ENCODE results near the gene THSD7A.

THSD7A gene, protein sequence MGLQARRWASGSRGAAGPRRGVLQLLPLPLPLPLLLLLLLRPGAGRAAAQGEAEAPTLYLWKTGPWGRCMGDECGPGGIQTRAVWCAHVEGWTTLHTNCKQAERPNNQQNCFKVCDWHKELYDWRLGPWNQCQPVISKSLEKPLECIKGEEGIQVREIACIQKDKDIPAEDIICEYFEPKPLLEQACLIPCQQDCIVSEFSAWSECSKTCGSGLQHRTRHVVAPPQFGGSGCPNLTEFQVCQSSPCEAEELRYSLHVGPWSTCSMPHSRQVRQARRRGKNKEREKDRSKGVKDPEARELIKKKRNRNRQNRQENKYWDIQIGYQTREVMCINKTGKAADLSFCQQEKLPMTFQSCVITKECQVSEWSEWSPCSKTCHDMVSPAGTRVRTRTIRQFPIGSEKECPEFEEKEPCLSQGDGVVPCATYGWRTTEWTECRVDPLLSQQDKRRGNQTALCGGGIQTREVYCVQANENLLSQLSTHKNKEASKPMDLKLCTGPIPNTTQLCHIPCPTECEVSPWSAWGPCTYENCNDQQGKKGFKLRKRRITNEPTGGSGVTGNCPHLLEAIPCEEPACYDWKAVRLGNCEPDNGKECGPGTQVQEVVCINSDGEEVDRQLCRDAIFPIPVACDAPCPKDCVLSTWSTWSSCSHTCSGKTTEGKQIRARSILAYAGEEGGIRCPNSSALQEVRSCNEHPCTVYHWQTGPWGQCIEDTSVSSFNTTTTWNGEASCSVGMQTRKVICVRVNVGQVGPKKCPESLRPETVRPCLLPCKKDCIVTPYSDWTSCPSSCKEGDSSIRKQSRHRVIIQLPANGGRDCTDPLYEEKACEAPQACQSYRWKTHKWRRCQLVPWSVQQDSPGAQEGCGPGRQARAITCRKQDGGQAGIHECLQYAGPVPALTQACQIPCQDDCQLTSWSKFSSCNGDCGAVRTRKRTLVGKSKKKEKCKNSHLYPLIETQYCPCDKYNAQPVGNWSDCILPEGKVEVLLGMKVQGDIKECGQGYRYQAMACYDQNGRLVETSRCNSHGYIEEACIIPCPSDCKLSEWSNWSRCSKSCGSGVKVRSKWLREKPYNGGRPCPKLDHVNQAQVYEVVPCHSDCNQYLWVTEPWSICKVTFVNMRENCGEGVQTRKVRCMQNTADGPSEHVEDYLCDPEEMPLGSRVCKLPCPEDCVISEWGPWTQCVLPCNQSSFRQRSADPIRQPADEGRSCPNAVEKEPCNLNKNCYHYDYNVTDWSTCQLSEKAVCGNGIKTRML (N-terminal part only)

DNA sequence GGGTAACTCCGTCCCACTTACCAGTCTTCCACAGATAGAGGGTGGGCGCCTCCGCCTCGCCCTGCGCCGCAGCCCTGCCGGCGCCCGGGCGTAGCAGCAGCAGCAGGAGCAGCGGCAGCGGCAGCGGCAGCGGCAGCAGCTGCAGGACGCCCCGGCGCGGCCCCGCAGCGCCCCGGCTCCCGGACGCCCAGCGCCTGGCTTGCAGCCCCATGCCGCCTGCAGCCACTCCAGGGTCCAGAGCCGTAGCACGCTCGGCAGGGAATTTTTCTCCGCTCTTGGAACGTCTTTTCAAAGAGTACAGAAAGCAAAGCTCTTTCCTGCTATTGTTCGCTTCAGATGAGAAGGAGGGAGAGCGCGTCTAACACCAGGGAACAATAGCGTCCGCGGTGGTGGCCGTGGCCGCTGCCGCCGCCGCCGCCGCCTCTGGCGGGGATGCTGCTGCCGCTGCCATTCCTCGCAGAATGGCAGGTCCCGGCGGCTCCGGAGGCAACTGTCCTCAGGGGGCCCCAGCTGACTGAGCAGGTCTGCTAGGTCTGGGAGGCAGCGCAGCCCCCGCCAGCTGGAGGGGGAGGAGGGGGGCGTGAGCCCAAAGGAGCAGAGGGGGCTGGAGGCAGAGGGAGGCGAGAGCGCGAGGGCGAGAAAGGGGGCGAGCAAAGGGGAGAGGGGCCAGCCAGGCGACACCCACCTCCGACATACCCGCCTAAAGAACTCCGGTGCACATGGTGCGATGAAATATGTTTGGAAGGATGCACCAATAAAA is at the start of gene THSD7A:
TSS of gene THSD7A (minus strand) at position 463 of the 760 bp plus-strand sequence. CDS start at position 211, 252 bp downstream.
- DNase-seq (ENCODE audit: low read depth in 4 of 4, low spot score in 1 of 4): peak in 1 of 4 experiments; percentile 1

DNA sequence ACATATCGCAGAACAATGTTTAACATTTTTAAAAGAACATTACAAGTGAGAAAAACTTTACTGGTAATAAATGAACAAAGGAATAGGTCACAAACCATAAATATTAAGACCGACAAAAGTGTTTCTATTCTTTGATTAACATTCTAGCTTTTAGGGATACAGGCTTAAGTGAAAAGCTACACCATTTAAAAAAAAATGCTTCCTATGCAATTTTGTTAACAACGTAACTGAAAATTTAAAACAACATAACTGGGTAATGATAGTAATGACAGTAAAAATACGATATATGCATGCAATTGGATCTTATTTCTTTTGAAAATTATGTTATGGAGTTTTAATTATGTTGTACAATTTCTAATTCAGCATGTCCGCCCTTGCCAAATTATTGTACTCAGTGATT is 49.7 kb upstream of the THSD7A start:
- no peak for DNase-seq (ENCODE audit: low read depth in 4 of 4, low spot score in 1 of 4)

DNA sequence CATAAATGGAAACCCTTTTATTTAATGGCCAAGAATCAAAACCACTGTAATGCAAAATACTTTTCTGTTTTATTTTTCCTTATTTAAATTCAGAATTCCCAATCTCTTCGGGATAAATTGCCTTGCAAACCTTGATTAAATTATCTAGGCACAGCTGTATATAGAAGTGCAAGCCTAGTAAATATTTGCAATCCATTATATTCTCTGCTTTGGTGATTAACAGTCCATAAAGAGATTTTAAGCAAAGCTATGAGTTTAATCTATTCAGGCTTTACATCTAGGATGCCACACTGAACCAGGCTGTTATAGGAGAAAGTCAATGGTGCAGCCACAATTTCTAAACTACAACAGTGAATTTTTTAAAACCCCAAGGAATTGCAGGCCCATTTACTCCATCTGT is 43.6 kb upstream of the THSD7A start:
- DNase-seq (ENCODE audit: low read depth in 4 of 4, low spot score in 1 of 4): no peak

DNA sequence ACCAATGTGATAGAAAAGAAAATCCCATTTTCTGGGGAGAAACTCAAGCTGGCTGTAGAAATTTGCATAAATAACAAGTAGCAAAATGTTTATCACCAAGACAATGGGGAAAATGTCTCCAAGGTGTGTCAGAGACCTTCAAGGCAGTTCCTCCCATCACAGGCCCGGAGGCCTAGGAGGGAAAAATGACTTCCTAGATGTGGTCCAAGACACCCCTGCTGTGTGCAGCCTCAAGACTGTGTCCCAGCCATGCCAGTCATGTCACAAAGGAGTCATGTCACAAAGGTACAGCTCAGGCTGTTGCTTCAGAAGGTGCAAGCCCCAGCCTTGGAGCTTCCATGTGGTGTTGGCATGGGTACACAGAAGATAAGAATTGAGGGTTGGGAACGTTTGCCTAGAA is 33.7 kb upstream of the THSD7A start:
- DNase-seq (ENCODE audit: low read depth in 4 of 4, low spot score in 1 of 4): no peak

DNA sequence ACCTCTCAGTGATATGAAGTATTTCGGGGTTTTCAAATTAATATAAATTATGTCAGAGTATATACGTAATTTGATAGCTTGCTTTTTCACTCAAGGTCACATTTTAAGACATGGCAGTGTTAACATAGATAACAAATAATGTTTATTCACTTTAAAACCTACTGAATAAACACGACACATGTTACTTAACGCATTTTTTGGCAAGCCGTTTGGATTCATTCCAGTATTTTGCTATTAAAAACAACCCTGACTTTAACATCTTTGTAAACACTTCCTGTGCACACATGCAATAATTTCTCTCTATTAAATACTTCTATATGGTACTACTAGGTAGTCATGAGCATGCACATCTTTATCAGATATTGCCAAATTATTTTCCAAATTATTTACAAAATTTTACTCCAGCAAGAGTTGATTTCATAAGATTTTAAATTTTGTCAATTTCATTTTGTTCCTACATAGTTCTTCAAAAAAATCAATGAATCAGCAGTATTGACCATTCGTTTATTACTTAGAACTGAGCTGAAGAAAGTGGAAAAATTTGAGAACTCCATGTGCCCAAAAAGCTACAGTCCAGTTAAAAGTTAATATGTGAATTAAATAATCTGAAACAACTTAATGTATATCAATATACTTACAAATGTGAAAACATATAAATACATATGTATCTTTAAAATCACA is 26.8 kb upstream of the THSD7A start:
- DNase-seq (ENCODE audit: low read depth in 4 of 4, low spot score in 1 of 4): no peak

DNA sequence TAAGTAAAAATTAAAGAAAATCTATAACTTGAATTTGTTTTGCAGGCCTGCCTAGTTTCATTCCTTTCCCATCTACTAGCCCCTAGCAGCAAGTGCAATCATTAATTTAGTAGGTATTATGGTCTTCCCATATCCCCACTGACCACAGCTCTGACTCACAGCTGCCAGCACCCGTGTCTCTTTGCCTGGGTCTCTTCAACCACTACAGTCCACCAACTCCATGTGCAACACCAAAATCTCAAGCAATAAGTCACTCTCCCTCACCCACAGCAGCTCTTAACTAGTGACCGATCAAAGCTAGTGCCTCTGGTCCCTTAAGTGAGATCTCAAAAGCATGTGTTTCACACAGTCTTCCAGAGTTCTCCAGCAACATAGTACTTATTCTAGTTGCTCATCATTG is 26.0 kb upstream of the THSD7A start:
- DNase-seq (ENCODE audit: low read depth in 4 of 4, low spot score in 1 of 4): no peak

DNA sequence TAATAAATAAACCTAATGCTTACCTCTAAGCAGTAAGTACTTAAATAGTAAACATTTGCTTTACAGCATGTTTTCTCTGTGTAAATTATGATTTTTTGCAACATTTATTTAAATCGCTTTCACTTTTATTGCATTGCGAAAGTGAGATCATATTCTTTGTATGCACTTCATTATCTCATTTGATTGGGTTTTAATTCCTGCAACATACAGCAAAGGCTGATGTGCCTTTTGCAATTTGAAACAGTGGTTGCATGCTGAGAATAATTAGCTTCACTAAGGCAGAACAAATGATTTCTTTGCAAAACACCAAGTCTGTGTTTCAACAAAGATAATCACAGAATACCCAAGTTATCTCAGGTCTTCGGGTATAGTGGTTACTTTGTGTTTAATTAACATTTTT is 16.3 kb upstream of the THSD7A start:
- no peak for DNase-seq (ENCODE audit: low read depth in 4 of 4, low spot score in 1 of 4)

DNA sequence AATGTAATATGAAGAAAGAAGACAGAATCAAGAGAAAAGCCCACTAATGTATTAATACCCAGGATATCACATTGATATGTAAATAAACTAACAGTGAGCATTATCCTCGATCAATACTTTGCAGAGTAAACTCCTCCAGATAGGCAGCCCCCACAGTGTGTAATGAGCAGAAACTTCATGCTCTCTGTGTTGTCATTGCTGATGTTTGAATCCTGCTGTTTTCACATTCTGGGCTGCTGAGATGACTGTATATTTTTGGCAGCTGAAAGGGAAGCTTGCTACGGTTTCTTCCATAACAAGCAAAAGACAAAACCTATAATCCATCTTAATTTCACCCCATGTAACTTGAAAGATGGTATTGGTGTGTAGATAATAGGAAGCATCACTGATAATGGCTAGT is 15.3 kb upstream of the THSD7A start:
- DNase-seq (ENCODE audit: low read depth in 4 of 4, low spot score in 1 of 4): no peak

DNA sequence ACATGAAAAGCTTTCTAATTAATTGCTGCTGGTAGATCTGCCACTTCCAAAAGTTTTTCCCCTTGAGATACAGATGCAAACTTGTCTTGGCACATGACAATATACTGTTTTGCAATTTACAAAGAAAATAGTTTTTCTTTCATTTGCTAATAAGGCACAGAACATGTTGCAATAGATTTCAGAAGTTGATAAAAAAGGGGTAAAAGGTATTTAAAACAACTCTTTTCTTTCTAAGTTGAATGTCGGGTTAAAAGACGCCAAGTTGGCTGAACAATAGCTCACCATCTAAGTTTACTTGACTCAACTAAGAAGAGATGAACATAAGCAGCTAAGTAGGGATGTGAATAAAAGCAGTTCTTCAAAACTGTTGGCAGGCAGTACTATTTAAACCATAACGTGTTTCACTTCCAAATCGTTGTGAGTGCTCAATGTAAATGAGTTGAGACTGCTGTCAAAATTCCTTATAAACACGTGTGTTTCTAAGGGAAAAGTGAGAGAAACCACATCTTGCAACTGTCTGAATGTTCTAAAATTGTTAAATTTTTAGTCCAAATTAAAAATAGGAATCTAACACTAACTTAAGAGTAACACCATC is 14.5 kb upstream of the THSD7A start:
- no peak for DNase-seq (ENCODE audit: low read depth in 4 of 4, low spot score in 1 of 4)

DNA sequence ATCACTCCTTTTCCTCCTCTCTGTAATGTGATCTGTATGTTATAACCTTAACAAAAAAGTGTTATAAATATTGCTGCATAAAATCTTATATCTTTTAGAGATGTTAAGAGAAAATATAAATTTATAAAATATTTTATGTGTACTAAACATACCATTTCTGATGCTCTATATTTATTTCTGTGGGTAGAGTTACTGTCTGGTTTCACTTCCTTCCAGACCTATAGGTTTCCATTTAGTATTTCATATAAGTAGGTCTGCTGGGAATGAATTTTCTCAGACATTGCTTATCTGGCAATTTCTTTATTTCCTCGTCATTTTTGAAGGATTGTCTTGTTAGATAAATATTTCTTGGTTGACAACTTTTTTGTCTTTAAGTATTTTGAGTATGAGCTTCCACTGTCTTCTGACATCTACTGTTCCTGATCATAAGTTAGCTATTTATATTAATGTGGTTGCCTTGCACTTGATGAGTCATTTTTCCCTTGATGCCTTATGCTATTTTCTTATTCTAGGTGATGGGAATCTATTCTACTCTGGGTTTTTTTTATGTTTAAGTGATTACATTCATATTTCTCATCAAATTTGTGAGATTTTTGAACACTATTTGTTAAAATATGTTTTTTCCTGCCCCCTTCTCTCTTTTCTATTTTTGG is 11.2 kb upstream of the THSD7A start:
- no peak for DNase-seq (ENCODE audit: low read depth in 4 of 4, low spot score in 1 of 4)

DNA sequence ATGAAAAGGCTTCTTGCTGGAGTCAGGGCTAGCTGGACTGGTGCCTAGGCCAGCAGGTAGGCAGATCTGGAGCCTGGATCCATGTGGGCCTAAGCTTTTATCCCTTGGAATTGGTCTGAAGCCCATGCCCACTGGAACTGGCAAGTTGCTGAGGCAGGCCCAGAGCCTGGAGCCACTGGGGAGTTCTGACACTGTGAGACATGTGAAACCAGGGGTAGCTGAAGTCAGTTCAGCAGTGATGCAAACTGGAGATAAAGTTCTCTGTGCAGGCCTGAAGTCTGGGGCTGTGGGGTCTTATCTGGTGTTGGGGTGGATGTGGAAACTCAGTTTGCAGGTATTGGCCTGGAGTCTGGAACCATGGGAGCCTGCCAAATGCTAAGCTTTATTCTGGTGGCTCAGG is 9.7 kb upstream of the THSD7A start:
- DNase-seq (ENCODE audit: low read depth in 4 of 4, low spot score in 1 of 4): no peak

DNA sequence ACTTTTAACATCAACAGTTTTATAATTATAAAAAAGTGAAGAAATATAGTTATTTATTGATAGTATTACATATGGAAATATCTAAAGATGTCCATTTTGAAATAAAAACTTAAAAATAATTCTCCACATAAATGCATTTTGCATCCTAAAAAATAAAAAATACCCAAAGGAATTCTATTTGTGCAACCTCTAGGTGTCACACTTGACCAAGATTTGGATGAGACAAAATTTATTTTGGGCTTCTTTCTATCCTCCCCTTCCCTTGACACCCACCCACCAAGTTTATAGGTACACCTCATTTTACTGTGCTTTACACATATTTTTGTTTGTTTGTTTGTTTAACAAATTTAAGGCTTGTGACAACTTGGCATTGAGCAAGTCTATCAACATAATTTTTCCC is 3.3 kb upstream of the THSD7A start:
- DNase-seq (ENCODE audit: low read depth in 4 of 4, low spot score in 1 of 4): no peak

DNA sequence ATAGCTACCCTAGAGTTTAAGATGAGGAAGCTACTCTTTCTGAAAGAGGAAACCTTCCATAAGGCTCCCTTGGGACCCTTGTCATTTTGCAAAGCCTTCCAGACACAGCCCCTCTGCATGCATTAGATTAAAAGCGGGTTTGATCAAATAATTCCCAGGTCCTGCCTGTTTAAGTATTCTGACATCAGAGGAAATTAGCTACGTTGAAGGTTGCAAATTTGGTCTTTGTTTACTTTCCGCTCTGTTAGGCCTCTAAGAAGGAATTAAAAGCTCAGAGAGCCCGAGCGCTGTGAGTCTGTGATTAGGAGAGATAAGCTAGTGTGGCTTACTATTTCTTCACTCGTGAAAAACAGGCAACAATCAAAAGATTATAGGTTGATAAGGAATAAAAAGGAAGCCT is 1.4 kb upstream of the THSD7A start:
- no peak for DNase-seq (ENCODE audit: low read depth in 4 of 4, low spot score in 1 of 4)

DNA sequence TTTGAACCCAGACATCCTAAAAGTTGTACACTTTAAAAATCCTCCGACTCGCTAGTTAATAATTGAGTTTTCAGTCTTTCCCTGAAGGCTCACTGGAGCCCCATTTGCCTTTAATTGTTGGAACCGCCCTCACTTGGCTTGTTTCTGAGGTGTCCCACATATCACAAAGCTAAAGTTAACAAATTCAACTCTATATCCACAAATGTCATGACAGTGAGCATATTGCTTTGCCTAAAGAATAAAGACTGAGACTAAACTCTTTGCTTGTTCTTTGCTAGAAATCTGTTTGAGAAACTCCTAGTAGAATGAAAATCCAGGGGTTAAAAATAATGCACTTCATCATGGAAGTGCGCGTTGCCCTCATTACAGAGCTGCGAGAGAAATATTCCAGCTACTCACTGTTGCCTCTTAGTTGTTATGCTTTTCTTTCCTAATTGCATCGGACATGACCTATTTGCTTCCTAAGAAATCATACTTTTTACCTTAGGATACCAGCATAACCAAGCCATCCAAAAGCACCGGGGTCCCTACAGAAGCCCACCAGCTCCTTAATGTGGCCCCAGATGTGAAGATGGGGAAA is 752 bp downstream of the THSD7A start:
- DNase-seq (ENCODE audit: low read depth in 4 of 4, low spot score in 1 of 4): no peak

DNA sequence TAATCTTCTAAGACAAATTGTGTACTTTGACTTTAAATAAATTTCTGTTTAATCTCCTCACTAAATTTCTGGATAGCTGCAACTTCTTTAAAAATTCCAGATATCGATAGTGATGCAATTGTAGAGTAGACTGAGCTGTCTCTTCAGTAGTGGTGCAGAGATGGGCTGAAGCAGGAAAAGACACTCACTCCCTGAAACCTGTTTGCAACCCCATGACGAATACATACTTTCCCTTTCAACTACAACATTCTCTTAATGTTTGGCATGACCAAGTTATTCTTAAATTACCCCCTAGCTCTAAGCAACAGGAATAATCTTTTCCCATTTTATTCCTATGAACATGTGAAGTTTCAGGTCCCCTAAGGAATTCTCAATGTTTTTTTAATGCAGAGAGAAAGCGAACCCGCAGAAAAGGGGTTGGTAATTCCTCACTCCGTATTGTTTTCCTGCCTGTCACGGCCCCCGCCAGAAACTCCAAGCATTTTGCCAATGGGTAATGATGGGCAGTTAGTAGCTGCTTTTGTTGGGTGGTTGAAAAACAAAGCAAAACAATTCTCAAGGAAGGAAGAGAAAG is 1.3 kb downstream of the THSD7A start:
- DNase-seq (ENCODE audit: low read depth in 4 of 4, low spot score in 1 of 4): no peak

DNA sequence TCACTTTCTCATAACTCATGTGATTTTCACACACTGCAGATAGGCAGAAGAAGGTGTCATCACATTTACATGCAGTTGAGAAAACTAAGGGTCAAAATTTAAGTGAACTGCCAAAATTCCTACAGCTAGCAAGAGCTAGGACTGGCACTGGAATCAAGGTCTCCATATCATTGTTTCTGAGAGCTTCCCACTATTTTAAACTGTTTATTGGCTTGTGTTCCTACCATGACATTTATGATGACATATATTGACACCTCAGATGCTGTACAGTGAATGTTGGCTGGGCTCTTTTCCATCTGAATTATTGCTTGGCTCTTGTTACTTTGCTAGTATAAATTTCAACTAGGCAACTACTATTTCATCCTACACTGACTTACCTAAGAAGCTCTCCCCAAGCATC is 2.0 kb downstream of the THSD7A start:
- no peak for DNase-seq (ENCODE audit: low read depth in 4 of 4, low spot score in 1 of 4)

DNA sequence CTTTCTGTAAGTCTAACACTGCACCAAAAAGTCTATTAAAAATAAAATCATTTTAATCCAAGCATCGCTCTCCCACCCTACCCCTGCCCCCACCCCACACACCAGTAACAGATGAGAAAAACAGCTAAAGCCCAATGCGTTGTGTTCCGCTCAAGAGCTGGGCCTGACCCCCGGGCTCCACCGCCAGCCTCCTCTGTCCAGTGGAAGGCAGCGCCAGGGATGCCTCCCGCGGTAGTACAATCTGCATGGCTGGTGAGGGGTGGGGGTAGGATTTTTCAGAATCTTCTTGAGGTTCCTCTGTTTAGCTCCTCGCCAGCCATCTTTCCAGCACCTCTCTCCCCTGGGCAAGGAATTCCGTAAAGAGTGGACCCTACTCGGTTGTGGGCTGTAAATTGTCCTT is 12.1 kb downstream of the THSD7A start:
- DNase-seq (ENCODE audit: low read depth in 4 of 4, low spot score in 1 of 4): no peak

DNA sequence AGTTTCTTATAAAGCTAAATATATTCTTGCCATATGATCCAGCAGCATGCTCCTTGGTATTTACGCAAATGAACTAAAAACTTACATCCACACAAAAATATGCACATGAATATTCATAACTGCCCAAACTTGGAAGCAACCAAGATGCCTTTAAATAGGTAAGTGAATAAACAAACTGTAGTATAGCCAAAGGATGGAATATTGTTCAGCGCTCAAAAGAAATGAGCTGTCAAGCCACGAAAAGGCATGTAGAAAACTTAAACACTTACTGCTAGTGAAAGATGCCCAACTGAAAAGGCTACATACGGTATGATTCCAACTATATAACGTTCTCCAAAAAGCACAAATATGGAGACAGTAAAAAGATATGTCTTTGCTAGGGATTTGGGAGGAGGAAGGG is 12.7 kb downstream of the THSD7A start:
- no peak for DNase-seq (ENCODE audit: low read depth in 4 of 4, low spot score in 1 of 4)

DNA sequence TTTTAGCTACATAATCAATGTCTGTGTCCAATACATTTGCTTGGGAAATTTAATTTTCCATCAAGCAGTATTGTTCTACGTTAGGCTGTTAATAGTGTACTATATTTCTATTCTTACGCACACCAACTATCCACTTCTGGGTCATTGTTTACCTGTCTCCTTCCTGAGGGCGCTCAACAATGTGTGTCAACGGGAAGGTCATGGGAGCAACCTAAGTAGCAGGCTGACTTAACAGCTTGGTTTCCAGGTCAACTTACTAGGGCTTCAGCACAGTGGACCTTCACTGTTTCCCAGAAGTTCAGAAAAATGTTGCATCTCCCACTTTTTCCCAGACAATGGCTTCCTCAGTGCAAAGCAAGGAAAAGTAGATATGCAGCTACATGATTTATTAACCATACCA is 13.7 kb downstream of the THSD7A start:
- DNase-seq (ENCODE audit: low read depth in 4 of 4, low spot score in 1 of 4): no peak

Measured in stimulated activated CD4-positive, alpha-beta T cell treated with anti-CD3 and anti-CD28 coated beads, Interleukin-1b, Interleukin-23, amount 100 ng/mL, for 24 hours (primary cell).